SK-N-SH (cell line): Measurements from ENCODE around the gene CDK4. TPM values are rescaled to one million over a fixed set of nuclear protein-coding genes. Genes with fewer than 3 reads are reported as not detected.

Source experiments
- CTCF ChIA-PET: fragments of 300-600, 350-600 bp; formaldehyde crosslinking; extraction: SDS; loops from one replicate; lab custom pipeline; 2021; lab: Yijun Ruan, JAX
- POLR2A ChIA-PET: fragments of 350-600 bp; sonication (Branson Sonifier 250); formaldehyde crosslinking; extraction: SDS; loops from one replicate; lab custom pipeline; 2020; ENCODE audit warnings: antibody characterized with exemption, inconsistent platforms; lab: Yijun Ruan, JAX
- DNase-seq: peaks from one replicate; pipeline ENCODE4 v3.0.0; 2012
- H2AFZ ChIP-seq: fragments of 200-600 bp; sonication (generic); 2 replicates; pipeline ENCODE4 v1.8.1; 2016; ENCODE audit warnings: antibody characterized with exemption, mild to moderate bottlenecking, low read depth
- H3F3A ChIP-seq: fragments of 200-600 bp; sonication (generic); replicated peaks from 2 replicates; pipeline ENCODE3; 2016; ENCODE audit warnings: antibody characterized with exemption, mild to moderate bottlenecking; ENCODE audit not compliant: insufficient read depth
- H3K27ac ChIP-seq, 2 experiments: fragments of 200-500 bp in 1 of 2; fragments of 200-600 bp in 1 of 2; sonication (Bioruptor generic) in 1 of 2; sonication (generic), shearing (Covaris generic) in 1 of 2; 2 replicates each; pipeline versions ENCODE4 v1.5.1 to v1.6.1; 2014 to 2016; ENCODE audit warnings: low read depth in 2 of 2, inconsistent platforms in 1 of 2, low read length in 1 of 2, mild to moderate bottlenecking in 1 of 2, mixed read lengths in 1 of 2
- H3K27me3 ChIP-seq: fragments of 200-600 bp; sonication (generic), shearing (Covaris generic); 2 replicates; pipeline ENCODE4 v1.6.1; 2016; ENCODE audit warnings: mixed run types; ENCODE audit not compliant: insufficient read depth
- H3K36me3 ChIP-seq, 2 experiments: fragments of 200-500 bp in 1 of 2; fragments of 200-600 bp in 1 of 2; sonication (Bioruptor generic) in 1 of 2; sonication (generic) in 1 of 2; replicated peaks in 1 of 2; 2 replicates each; pipeline versions ENCODE3 to v1.5.1; 2014 to 2016; ENCODE audit warnings: low read length in 1 of 2, mild to moderate bottlenecking in 1 of 2; ENCODE audit not compliant: insufficient read depth in 2 of 2, control insufficient read depth in 1 of 2
- H3K4me1 ChIP-seq, 2 experiments: fragments of 200-500 bp in 1 of 2; fragments of 200-600 bp in 1 of 2; sonication (Bioruptor generic) in 1 of 2; sonication (generic), shearing (Covaris generic) in 1 of 2; 2 replicates each; pipeline versions ENCODE4 v1.5.1 to v1.6.1; 2014 to 2016; ENCODE audit warnings: low read depth in 1 of 2, low read length in 1 of 2, mixed run types in 1 of 2; ENCODE audit not compliant: insufficient read depth in 2 of 2, control insufficient read depth in 1 of 2
- H3K4me2 ChIP-seq: fragments of 200-600 bp; sonication (generic), shearing (Covaris generic); 2 replicates; pipeline ENCODE4 v1.6.1; 2017; ENCODE audit warnings: mixed run types
- H3K4me3 ChIP-seq, 2 experiments: fragments of 200-500 bp in 1 of 2; fragments of 200-600 bp in 1 of 2; sonication (Bioruptor generic) in 1 of 2; sonication (generic), shearing (Covaris generic) in 1 of 2; 2 replicates each; pipeline versions ENCODE4 v1.5.1 to v1.8.1; 2014 to 2016; ENCODE audit warnings: low read depth in 2 of 2, inconsistent platforms in 1 of 2, low read length in 1 of 2, mild to moderate bottlenecking in 1 of 2, mixed read lengths in 1 of 2, moderate library complexity in 1 of 2
- H3K79me2 ChIP-seq: fragments of 200-600 bp; sonication (generic); 2 replicates; pipeline ENCODE4 v1.8.1; 2017; ENCODE audit warnings: mild to moderate bottlenecking; ENCODE audit not compliant: insufficient read depth
- H3K9ac ChIP-seq: fragments of 200-600 bp; sonication (generic); 2 replicates; pipeline ENCODE4 v1.6.1; 2017; ENCODE audit warnings: mixed run types
- H3K9me2 ChIP-seq: fragments of 200-600 bp; sonication (generic); 2 replicates; pipeline ENCODE4 v1.6.1; 2017; ENCODE audit warnings: mixed run types
- H3K9me3 ChIP-seq: fragments of 200-600 bp; sonication (generic); 2 replicates; pipeline ENCODE4 v1.6.1; 2017; ENCODE audit warnings: mixed run types, mild to moderate bottlenecking, moderate library complexity
- H4K20me1 ChIP-seq: fragments of 200-600 bp; sonication (generic); 2 replicates; pipeline ENCODE4 v1.6.1; 2017; ENCODE audit warnings: mild to moderate bottlenecking, mixed run types; ENCODE audit not compliant: insufficient read depth
- EZH2phosphoT487 ChIP-seq: fragments of 200-600 bp; sonication (generic); IDR thresholded peaks from 2 replicates; pipeline ENCODE4 v1.6.1; 2017; ENCODE audit warnings: low read depth, mixed run types, mild to moderate bottlenecking, antibody characterized with exemption, moderate library complexity, borderline replicate concordance
- FOXJ3 ChIP-seq: sonication (generic); formaldehyde crosslinking; IDR thresholded peaks from 2 replicates; pipeline ENCODE4 v1.5.1; 2020; ENCODE audit warnings: mild to moderate bottlenecking, missing genetic modification reagents
- FOXM1 ChIP-seq: IDR thresholded peaks from 2 replicates; pipeline ENCODE4 v1.4.0; 2012; ENCODE audit warnings: low read depth, mild to moderate bottlenecking
- GABPA ChIP-seq: IDR thresholded peaks from 2 replicates; pipeline ENCODE4 v1.4.0; 2012; ENCODE audit warnings: low read depth, mild to moderate bottlenecking
- JUND ChIP-seq: IDR thresholded peaks from 2 replicates; pipeline ENCODE4 v1.4.0; 2012
- MXI1 ChIP-seq: IDR thresholded peaks from 2 replicates; pipeline ENCODE4 v1.6.1; 2012; ENCODE audit warnings: mild to moderate bottlenecking, low read depth, low read length, improper control_type of control experiment
- NFIC ChIP-seq: IDR thresholded peaks from 2 replicates; pipeline ENCODE4 v1.4.0; 2012; ENCODE audit warnings: borderline replicate concordance
- POLR2AphosphoS5 ChIP-seq: IDR thresholded peaks from 2 replicates; pipeline ENCODE4 v1.6.1; 2012; ENCODE audit warnings: low read depth, low read length
- SIN3A ChIP-seq: IDR thresholded peaks from 2 replicates; pipeline ENCODE4 v1.6.1; 2012; ENCODE audit warnings: low read depth, mild to moderate bottlenecking, low read length, moderate library complexity, borderline replicate concordance
- SMC3 ChIP-seq: IDR thresholded peaks from 2 replicates; pipeline ENCODE4 v1.6.1; 2012; ENCODE audit warnings: low read depth, low read length, improper control_type of control experiment
- TAF1 ChIP-seq: IDR thresholded peaks from 2 replicates; pipeline ENCODE4 v1.6.1; 2012; ENCODE audit warnings: low read depth, mild to moderate bottlenecking, low read length, moderate library complexity, borderline replicate concordance
- TCF12 ChIP-seq: IDR thresholded peaks from 2 replicates; pipeline ENCODE4 v1.4.0; 2012
- TEAD4 ChIP-seq: IDR thresholded peaks from 2 replicates; pipeline ENCODE4 v1.4.0; 2012; ENCODE audit warnings: mild to moderate bottlenecking, borderline replicate concordance; ENCODE audit not compliant: insufficient read depth
- YY1 ChIP-seq: IDR thresholded peaks from 2 replicates; pipeline ENCODE4 v1.4.0; 2012; ENCODE audit warnings: low read depth, mild to moderate bottlenecking
- WGBS: methylation state at CpG from one replicate; pipeline ENCODE4 v1.1.6; 2017; ENCODE audit warnings: low lambda C conversion rate; 5-methylcytosine and 5-hydroxymethylcytosine counted together
- polyA plus RNA-seq, 3 experiments: library from polyadenylated mRNA; depleted of rRNA; stranded (reverse); fragments of >200 nt; gene quantifications; 2 replicates each; pipeline ENCODE4 v1.2.3, GENCODE V29; 2012
- TF ChIP-seq, protein P1 (sequence below): IDR thresholded peaks from 2 replicates; pipeline ENCODE4 v1.4.0; 2012; ENCODE audit warnings: low read depth, borderline replicate concordance
- TF ChIP-seq, protein P2 (sequence below): IDR thresholded peaks from 2 replicates; pipeline ENCODE4; 2012
- TF ChIP-seq, protein P3 (sequence below): fragments of 200-600 bp; sonication (generic); IDR thresholded peaks from 2 replicates; pipeline ENCODE4 v1.6.1; 2017; ENCODE audit warnings: antibody characterized with exemption, mild to moderate bottlenecking, moderate library complexity
- TF ChIP-seq, protein P4 (sequence below): IDR thresholded peaks from 2 replicates; pipeline ENCODE4 v1.4.0; 2012; ENCODE audit warnings: low read depth

CDK4 gene
- polyA plus RNA-seq, 1 of the 3 experiments (the other 2 are of a cell fraction): 324 TPM

DNA sequence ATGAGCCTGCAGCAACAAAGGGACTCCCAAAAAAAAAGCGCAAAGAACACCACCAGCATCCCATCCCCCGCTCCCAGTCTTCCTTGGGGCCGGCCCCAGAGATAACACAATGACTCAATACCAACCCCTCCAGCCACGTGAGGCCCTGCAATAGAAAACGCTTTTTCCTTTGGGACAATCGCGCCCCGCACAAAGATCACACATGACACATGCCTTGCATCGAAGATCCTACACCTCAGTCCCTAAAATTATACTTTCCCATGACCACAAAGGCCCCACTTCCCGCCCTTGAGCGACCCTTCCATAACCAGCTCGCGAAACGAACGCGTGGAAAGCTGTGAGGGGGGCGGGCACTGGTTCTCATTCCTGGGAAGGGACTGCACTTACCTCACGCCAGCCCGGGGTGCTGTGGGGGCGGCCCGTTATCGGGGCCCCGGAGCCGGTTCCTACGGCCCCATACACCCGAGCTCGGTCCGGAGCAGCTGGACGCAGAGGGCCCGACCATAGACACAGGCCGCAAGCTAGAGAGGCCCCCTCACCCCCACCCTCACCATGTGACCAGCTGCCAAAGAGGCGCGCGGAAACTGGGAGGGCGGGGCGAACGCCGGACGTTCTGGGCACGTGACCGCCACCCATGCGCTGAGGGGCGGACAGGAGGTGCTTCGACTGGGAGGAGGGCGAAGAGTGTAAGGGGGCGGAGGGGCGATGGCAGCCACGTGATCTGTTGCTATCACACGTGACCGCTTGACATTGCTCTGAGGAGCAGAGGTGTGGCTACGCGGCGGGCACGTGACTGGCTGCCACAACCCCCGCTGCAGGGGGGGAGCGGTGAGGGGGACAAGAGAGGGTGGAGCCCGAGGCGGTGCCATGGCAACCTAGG, at the start of gene CDK4 (continued):
- TF ChIP-seq GABPA (peak; percentile 76), FOXM1 (no peak; the same call in 1 of the 2 replicates), YY1 (no peak; the same call in 1 of the 2 replicates), TEAD4 (no peak), SIN3A (peak; percentile 91; the same call in 1 of the 2 replicates), EZH2phosphoT487 (no peak), FOXJ3 (peak; percentile 70; the same call in 1 of the 2 replicates), JUND (no peak), POLR2AphosphoS5 (0 out of 2 replicates have a peak, but pooled peaks have one; percentile 32), TAF1 (peak; percentile 74)
- TF ChIP-seq, protein P1, sequence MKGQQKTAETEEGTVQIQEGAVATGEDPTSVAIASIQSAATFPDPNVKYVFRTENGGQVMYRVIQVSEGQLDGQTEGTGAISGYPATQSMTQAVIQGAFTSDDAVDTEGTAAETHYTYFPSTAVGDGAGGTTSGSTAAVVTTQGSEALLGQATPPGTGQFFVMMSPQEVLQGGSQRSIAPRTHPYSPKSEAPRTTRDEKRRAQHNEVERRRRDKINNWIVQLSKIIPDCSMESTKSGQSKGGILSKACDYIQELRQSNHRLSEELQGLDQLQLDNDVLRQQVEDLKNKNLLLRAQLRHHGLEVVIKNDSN: peak; percentile 100
- TF ChIP-seq, protein P2, sequence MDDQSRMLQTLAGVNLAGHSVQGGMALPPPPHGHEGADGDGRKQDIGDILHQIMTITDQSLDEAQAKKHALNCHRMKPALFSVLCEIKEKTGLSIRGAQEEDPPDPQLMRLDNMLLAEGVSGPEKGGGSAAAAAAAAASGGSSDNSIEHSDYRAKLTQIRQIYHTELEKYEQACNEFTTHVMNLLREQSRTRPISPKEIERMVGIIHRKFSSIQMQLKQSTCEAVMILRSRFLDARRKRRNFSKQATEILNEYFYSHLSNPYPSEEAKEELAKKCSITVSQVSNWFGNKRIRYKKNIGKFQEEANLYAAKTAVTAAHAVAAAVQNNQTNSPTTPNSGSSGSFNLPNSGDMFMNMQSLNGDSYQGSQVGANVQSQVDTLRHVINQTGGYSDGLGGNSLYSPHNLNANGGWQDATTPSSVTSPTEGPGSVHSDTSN: peak; percentile 60; the same call in 1 of the 2 replicates

DNA sequence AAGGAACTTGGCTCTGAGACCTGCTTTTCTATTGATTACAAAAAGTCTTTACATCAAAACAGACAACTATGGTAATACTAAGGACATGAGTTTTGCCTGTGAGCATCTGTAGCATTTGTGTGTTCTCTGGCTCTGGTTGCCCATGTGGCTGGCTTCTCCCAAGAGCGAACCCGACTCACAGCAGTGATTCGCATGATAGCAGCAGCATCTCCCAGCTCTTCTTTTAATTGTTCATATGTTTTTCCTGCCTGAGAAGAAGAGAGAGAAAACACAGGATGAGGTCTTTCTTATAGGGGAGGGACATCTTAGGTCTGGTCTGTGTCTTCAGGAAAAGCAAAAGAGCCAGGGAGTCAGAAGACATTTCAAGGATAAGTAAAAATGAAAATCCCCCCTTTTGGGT, 48.9 kb upstream of the CDK4 start:
- H3K4me1 ChIP-seq: no peaks in the 10 kb centered on the region; a peak in 1 of 4 replicates
- H3K27me3 ChIP-seq: no peaks in the 10 kb centered on the region
- H3K9me2 ChIP-seq: no peaks in the 10 kb centered on the region
- H3K9ac ChIP-seq: no peak overlapping the region
- H3K9me3 ChIP-seq: no peaks in the 10 kb centered on the region
- POLR2A ChIA-PET: no interaction called here
- peaks cover 39 to 63% of the 10 kb centered on the region in 2 experiments for H3K36me3 ChIP-seq
- H3F3A ChIP-seq: peaks cover 7% of the 10 kb centered on the region
- no peak for DNase-seq
- H3K4me3 ChIP-seq: no peak overlapping the region
- WGBS: 98% methylated on average over 3 of the region's 3 CpGs
- peaks cover 9% of the 10 kb centered on the region; the same call in 1 of the 2 replicates for H3K79me2 ChIP-seq
- no peak overlapping the region for H2AFZ ChIP-seq
- no peak overlapping the region for H3K4me2 ChIP-seq
- CTCF ChIA-PET: interaction anchor here (3.8 to 12.0 kb wide), 2 partner anchors 14 to 103 kb away, joined by 51 to 96 read pairs; partner anchors contain the start of gene AVIL
- TF ChIP-seq YY1 (no peak), SMC3 (no peak), NFIC (no peak), MXI1 (no peak), TCF12 (no peak)
- TF ChIP-seq, protein P3, sequence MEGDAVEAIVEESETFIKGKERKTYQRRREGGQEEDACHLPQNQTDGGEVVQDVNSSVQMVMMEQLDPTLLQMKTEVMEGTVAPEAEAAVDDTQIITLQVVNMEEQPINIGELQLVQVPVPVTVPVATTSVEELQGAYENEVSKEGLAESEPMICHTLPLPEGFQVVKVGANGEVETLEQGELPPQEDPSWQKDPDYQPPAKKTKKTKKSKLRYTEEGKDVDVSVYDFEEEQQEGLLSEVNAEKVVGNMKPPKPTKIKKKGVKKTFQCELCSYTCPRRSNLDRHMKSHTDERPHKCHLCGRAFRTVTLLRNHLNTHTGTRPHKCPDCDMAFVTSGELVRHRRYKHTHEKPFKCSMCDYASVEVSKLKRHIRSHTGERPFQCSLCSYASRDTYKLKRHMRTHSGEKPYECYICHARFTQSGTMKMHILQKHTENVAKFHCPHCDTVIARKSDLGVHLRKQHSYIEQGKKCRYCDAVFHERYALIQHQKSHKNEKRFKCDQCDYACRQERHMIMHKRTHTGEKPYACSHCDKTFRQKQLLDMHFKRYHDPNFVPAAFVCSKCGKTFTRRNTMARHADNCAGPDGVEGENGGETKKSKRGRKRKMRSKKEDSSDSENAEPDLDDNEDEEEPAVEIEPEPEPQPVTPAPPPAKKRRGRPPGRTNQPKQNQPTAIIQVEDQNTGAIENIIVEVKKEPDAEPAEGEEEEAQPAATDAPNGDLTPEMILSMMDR: no peak
- TF ChIP-seq, protein P2: no peak
- TF ChIP-seq, protein P4, sequence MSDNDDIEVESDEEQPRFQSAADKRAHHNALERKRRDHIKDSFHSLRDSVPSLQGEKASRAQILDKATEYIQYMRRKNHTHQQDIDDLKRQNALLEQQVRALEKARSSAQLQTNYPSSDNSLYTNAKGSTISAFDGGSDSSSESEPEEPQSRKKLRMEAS: no peak
- H4K20me1 ChIP-seq: no peaks in the 10 kb centered on the region
- H3K27ac ChIP-seq: no peak overlapping the region
